SK-N-SH treated with all-trans-retinoic acid at 6 μM for 48 hours (cell line): Measurements from ENCODE around the gene CACNA1H.

Experiments used
- ATAC-seq: fragments of 200-7000 bp; cut with Tn5 transposase; 3 replicates; pipeline ENCODE4 v1.9.1; 2020; ENCODE audit warnings: mild to moderate bottlenecking, moderate library complexity
- ARNTL ChIP-seq: fragments of 450-650 bp; formaldehyde crosslinking; IDR thresholded peaks from 2 replicates; pipeline ENCODE4 v1.5.0; 2020; ENCODE audit warnings: low read depth, mild to moderate bottlenecking, moderate library complexity, borderline replicate concordance
- BACH2 ChIP-seq: fragments of 250-450 bp; sonication (Bioruptor Pico); IDR thresholded peaks from 2 replicates; pipeline ENCODE4 v1.9.0; 2021; ENCODE audit warnings: mild to moderate bottlenecking, borderline replicate concordance
- CREB5 ChIP-seq: fragments of 250-450 bp; sonication (Bioruptor Pico); IDR thresholded peaks from 2 replicates; pipeline ENCODE4 v1.5.1; 2020; ENCODE audit warnings: low read depth, mild to moderate bottlenecking, moderate library complexity
- CSDC2 ChIP-seq: fragments of 250-450 bp; sonication (Bioruptor Pico); IDR thresholded peaks from 2 replicates; pipeline ENCODE4 v1.5.0; 2020; ENCODE audit warnings: mild to moderate bottlenecking, moderate library complexity
- CSRNP3 ChIP-seq: fragments of 250-450 bp; sonication (Bioruptor Pico); IDR thresholded peaks from 2 replicates; pipeline ENCODE4 v1.5.1; 2021; ENCODE audit warnings: mild to moderate bottlenecking, moderate library complexity
- ESRRG ChIP-seq: fragments of 250-450 bp; sonication (Bioruptor Pico); IDR thresholded peaks from 2 replicates; pipeline ENCODE4 v1.6.1; 2021; ENCODE audit warnings: mild to moderate bottlenecking
- GLIS3 ChIP-seq: fragments of 250-450 bp; sonication (Bioruptor Pico); IDR thresholded peaks from 2 replicates; pipeline ENCODE4 v1.5.0; 2020; ENCODE audit warnings: mild to moderate bottlenecking, moderate library complexity
- ISL1 ChIP-seq: fragments of 250-450 bp; sonication (Bioruptor Pico); IDR thresholded peaks from 2 replicates; pipeline ENCODE4 v2.1.2; 2022; ENCODE audit warnings: mild to moderate bottlenecking, moderate library complexity
- OSR1 ChIP-seq: fragments of 250-450 bp; sonication (Bioruptor Pico); IDR thresholded peaks from 2 replicates; pipeline ENCODE4 v1.8.0; 2022; ENCODE audit warnings: moderate library complexity, mild to moderate bottlenecking, inconsistent platforms
- PATZ1 ChIP-seq: fragments of 250-450 bp; sonication (Bioruptor Pico); IDR thresholded peaks from 2 replicates; pipeline ENCODE4 v1.8.0; 2020; ENCODE audit warnings: mild to moderate bottlenecking, moderate library complexity, borderline replicate concordance
- POU6F1 ChIP-seq: fragments of 250-450 bp; sonication (Bioruptor Pico); IDR thresholded peaks from 2 replicates; pipeline ENCODE4 v1.8.0; 2021; ENCODE audit warnings: low read depth, mild to moderate bottlenecking, moderate library complexity, borderline replicate concordance
- PPARA ChIP-seq: fragments of 250-450 bp; sonication (Bioruptor Pico); IDR thresholded peaks from 2 replicates; pipeline ENCODE4 v1.5.0; 2020; ENCODE audit warnings: mild to moderate bottlenecking, borderline replicate concordance
- RARB ChIP-seq: fragments of 250-450 bp; sonication (Bioruptor Pico); IDR thresholded peaks from 2 replicates; pipeline ENCODE4 v1.8.0; 2021; ENCODE audit warnings: mild to moderate bottlenecking, moderate library complexity
- SNAI2 ChIP-seq: fragments of 250-450 bp; sonication (Bioruptor Pico); IDR thresholded peaks from 2 replicates; pipeline ENCODE4 v1.5.0; 2020; ENCODE audit warnings: mild to moderate bottlenecking, moderate library complexity
- TCF4 ChIP-seq: fragments of 250-450 bp; sonication (Bioruptor Pico); IDR thresholded peaks from 2 replicates; pipeline ENCODE4 v1.8.0; 2021; ENCODE audit warnings: mild to moderate bottlenecking, moderate library complexity, borderline replicate concordance
- TOX ChIP-seq: fragments of 250-450 bp; sonication (Bioruptor Pico); IDR thresholded peaks from 2 replicates; pipeline ENCODE4 v1.8.0; 2021; ENCODE audit warnings: mild to moderate bottlenecking, moderate library complexity, borderline replicate concordance
- TSHZ2 ChIP-seq: fragments of 250-450 bp; sonication (Bioruptor Pico); IDR thresholded peaks from 2 replicates; pipeline ENCODE4 v1.5.0; 2020; ENCODE audit warnings: mild to moderate bottlenecking, moderate library complexity
- ZC3H10 ChIP-seq: fragments of 250-450 bp; sonication (Bioruptor Pico); IDR thresholded peaks from 2 replicates; pipeline ENCODE4 v1.5.1; 2021; ENCODE audit warnings: mild to moderate bottlenecking, moderate library complexity
- ZFP3 ChIP-seq: fragments of 250-450 bp; sonication (Bioruptor Pico); IDR thresholded peaks from 2 replicates; pipeline ENCODE4 v1.5.0; 2020; ENCODE audit warnings: mild to moderate bottlenecking, moderate library complexity
- ZNF565 ChIP-seq: fragments of 450-650 bp; formaldehyde crosslinking; conservative IDR thresholded peaks from 2 replicates; pipeline ENCODE4 v1.5.0; 2020; ENCODE audit warnings: low read depth, mild to moderate bottlenecking, moderate library complexity
- ZNF70 ChIP-seq: fragments of 450-650 bp; formaldehyde crosslinking; IDR thresholded peaks from 2 replicates; pipeline ENCODE4 v1.5.0; 2020; ENCODE audit warnings: mild to moderate bottlenecking, moderate library complexity
- ZNF8 ChIP-seq: fragments of 450-650 bp; formaldehyde crosslinking; IDR thresholded peaks from 2 replicates; pipeline ENCODE4 v1.5.0; 2020; ENCODE audit warnings: mild to moderate bottlenecking, moderate library complexity

Gene CACNA1H

GRCh38 chr16:1214719-1215118 lies 61.8 kb downstream of the CACNA1H start:
- no peak for ATAC-seq
- TF ChIP-seq ZNF70 (CRISPR knock-in tag) (no peak), ARNTL (no peak), TSHZ2 (CRISPR knock-in tag) (no peak), CREB5 (CRISPR knock-in tag) (no peak), TCF4 (no peak), OSR1 (CRISPR knock-in tag) (no peak), ESRRG (no peak), CSDC2 (no peak), CSRNP3 (no peak), BACH2 (CRISPR knock-in tag) (no peak), PATZ1 (CRISPR knock-in tag) (no peak), GLIS3 (CRISPR knock-in tag) (no peak), ISL1 (CRISPR knock-in tag) (no peak), ZNF565 (CRISPR knock-in tag) (no peak), PPARA (no peak), ZC3H10 (CRISPR knock-in tag) (no peak), POU6F1 (no peak), TOX (CRISPR knock-in tag) (no peak), ZNF8 (CRISPR knock-in tag) (no peak)

- TF ChIP-seq BACH2 (CRISPR knock-in tag) (no peak), PPARA (no peak)
- ATAC-seq: no peak
Observed at GRCh38 chr16:1215574-1216295, 62.8 kb downstream of the CACNA1H start.

- no peak for ATAC-seq
- TF ChIP-seq PPARA (no peak), RARB (CRISPR knock-in tag) (no peak), ARNTL (no peak), ZNF70 (CRISPR knock-in tag) (no peak), TOX (CRISPR knock-in tag) (no peak), ZFP3 (no peak), SNAI2 (CRISPR knock-in tag) (no peak), POU6F1 (no peak), BACH2 (CRISPR knock-in tag) (no peak), ZNF565 (CRISPR knock-in tag) (no peak), TCF4 (no peak), TSHZ2 (CRISPR knock-in tag) (no peak), ESRRG (no peak), GLIS3 (CRISPR knock-in tag) (no peak), ZNF8 (CRISPR knock-in tag) (no peak)
- TF ChIP-seq, all 23 proteins: peak for 0
Observed at GRCh38 chr16:1216296-1216619, 63.4 kb downstream of the CACNA1H start.
